ENCODE results near the gene NOC3L.

DNA sequence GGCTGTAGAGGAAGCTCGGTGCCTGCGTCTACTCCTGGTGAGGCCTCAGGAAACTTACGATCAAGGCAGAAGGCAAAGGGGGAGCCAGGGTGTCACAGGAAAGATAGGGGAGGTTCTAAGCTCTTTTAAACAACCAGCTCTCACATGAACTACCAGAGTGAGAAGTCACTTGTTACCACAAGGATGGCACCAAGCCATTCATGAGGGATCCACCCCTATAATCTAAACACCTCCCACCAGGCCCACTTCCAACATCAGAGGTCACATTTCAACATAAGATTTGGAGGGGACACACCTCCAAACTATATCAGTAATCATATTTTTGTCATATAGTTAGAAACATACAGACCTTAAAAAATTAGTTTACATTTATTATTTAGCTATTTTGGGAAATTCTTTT, 9.4 kb downstream of the NOC3L start:
- TF ChIP-seq EZH2 (IDR thresholded peaks at IDR 0.05; ENCODE audit: low read length, missing control alignments) (no peak), CTCF (conservative IDR thresholded peaks at IDR 0.05 in 1 of 2, IDR thresholded peaks at IDR 0.05 in 1 of 2; ENCODE audit: low read depth in 1 of 2, low read length in 2 of 2) (no peak)
